Retina (tissue), 1 donor: ENCODE measurements around the gene NBPF1.
"Not testable (repeated sequence)": the region's sequence is repeated elsewhere in the genome, so short reads cannot be mapped to it uniquely, and the experiment has no call there.

Experiments used
- DNase-seq: peaks from one replicate; pipeline ENCODE4 v3.0.0-alpha.2; 2016

The NBPF1 gene

DNA sequence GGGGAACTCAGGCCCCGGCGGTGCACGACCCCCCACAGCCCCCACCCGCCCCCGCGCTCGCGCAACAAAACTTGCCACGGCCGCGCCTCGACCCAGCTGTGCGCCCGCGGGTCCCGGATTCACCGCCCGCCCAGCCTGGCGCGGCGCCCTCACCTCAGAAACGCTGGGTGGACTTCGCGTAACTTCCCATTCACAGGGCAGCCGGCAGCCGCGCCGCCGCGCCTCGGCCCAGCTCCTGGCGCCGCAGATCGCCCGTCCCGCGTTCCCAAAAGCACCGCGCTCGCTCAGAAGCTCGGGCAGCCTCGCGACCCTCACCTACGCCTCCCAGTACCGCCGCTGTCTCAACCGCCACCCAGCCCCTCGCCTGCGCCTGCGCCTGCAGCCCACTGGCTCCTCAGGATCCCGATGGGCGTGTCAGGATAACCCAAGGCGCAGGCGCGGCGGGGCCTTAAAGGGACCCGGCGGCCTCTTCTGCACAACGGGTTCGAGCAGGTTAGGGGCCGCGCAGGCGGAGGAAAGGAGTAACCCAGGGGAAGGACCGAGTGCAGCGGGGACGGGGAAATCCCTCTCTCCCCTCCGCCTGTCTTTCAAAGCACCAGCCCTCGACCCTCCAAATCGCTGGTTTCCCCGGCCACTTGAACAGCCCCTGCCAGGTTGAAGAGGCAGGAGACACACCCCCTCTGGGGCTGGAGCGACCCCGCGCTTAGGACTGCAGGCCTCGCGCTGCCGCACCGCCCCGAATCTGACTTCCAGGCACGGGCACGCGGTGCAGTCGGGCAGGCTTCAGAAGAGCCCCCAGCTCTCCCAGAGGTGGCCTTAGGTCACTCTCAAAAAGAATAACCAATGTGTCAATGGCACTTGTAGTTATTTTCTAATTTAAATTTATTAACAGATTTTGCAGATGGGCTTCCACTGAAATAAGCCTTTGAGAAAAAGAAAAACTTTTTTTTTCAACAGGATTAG, at the start of gene NBPF1:
TSS of gene NBPF1 (minus strand) at position 380 of the 963 bp plus-strand sequence.
- peak; percentile 100 for DNase-seq

DNA sequence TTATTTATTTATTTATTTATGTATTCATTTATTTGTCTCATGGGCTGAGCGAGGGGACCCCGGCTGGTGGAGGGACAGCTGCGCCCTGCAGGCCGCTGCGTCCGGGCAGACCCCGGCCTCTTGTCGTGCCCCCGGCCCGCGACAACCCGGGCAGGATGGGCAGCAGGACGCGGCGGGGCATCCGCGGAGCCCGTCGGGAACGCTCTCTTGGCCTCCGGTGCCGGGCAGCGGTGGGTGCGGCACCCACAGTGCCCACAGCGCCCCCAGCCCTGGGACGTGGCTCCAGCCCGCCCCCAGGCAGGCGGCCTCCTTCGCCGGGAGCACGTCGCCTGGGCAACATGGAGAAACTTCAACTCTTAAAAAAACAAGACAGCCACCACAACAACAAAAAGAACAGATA, 44.9 kb upstream of the NBPF1 start:
- not testable (repeated sequence) for DNase-seq

DNA sequence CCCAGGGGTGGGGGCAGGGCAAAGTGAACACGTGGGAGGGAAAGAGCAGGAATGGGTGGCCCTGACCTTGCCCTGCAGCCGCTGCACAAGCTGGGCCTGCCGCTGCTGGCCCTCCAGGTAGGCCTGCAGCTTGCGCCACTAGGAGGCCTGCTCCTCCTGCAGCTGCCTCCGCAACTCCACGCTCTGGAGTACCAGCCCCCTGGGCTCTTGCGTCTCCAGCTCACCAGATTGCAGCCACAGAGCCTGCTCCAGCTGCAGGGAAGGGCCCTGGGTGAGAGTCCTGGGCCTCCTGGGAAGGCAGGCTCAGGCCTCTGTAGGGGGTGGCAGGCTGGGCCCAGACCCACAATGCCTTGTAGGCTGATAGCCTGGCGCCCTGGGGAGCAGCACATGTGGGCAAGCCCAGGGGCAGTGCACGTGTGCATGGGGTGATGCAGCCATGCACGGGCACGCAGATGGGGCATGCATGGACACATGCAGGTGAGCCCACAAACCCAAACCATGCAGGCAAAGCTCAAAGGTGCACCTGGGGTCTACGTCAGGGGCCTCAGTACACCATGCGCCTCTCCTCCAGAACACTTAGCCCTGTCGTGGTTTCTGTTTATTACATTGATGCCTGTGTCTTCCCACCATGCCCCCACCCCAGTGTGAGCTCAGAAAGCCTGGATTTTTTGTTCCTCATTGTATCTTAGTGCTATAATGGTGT, 43.8 kb upstream of the NBPF1 start:
- not testable (repeated sequence) for DNase-seq

DNA sequence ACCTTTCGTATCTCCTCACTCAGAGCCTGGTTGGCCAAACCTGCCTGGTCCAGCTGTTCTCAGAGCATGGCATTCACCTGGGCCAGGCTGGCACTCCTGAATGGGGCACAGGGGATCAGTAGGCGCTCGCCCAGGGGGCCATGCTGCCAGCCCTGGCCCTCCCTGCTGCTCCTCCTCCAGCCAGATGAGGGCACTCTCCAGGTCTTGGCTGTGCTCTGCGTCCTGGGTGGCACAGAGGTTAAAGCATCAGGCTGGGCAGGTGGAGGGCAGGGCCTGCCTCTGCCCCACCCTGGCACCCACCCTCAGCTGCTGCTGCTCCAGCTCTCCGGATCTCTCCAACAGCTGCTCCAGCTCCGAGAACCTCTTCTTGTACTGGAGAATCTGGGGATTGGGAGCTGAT, 43.2 kb upstream of the NBPF1 start:
- DNase-seq: not testable (repeated sequence)

DNA sequence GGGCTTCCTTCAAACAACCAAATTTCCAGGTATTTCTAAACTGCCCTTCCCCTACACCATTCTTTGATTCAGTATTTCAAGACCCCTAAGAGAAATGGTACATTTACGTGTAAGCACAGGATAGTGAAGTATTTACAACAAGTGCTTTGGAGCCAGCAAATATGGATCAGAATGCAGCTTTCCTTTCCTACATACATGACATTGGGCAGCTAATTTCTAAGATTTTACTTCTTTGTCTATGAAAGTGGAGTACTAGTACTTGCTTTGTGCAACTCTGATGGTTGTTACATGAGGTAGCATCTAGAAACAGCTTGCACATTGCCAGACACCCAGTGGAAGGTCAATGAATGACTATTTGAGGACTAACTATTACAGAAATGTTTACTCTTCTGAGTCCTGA, 38.2 kb upstream of the NBPF1 start:
- not testable (repeated sequence) for DNase-seq

DNA sequence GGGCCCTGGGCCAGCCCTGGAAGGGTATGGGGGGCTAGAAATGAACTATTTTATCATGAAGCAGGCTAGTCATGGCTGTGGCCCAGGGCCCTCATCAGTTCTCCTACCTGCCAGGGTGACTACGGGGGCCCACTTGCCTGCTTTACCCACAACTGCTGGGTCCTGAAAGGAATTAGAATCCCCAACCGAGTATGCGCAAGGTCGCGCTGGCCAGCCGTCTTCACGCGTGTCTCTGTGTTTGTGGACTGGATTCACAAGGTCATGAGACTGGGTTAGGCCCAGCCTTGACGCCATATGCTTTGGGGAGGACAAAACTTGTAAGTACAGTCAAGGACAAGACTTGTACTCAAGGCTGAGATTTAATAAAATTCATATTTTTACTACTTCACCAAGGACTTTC, 36.6 kb upstream of the NBPF1 start:
- DNase-seq: not testable (repeated sequence)

DNA sequence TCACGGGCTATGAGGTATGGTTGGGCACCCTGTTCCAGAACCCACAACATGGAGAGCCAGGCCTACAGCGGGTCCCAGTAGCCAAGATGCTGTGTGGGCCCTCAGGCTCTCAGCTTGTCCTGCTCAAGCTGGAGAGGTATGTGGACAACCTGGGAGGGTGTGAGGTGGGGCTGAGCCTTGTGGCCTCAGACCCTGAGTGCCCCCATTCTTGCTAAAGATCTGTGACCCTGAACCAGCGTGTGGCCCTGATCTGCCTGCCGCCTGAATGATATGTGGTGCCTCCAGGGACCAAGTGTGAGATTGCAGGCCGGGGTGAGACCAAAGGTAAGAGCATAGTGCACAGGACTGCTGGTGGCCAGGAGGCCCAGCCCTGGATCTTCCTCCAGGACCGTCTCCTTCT, 36.0 kb upstream of the NBPF1 start:
- DNase-seq: not testable (repeated sequence)

DNA sequence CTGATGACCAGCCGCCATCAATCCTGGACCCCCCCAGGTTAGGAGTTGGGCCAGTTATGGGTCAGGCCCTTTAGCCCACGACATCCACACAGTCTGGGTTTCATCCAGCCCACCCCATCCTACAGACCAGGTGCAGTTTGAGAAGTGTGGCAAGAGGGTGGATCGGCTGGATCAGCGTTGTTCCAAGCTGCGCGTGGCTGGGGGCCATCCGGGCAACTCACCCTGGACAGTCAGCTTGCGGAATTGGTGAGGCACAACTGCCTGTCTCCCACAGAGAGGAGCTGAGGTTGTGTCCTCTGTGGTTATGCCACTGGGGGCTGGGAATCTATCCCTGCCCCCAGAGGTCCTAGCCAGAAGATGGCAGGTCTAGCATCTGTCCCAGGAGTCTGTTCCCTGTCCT, 35.4 kb upstream of the NBPF1 start:
- not testable (repeated sequence) for DNase-seq

DNA sequence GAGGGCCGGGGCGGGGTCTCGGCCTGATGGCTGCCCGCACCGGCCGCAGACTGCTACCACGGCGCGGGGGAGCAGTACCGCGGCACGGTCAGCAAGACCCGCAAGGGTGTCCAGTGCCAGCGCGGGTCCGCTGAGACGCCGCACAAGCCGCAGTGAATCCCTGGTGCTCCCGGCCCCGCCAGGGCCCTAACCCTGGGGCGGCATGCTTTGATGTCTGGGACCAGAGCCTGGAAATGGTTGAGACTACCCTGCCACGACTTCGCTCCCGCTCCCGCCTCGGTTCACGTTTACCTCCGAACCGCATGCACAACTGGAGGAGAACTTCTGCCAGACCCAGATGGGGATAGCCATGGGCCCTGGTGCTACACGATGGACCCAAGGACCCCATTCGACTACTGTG, 34.9 kb upstream of the NBPF1 start:
- DNase-seq: not testable (repeated sequence)

DNA sequence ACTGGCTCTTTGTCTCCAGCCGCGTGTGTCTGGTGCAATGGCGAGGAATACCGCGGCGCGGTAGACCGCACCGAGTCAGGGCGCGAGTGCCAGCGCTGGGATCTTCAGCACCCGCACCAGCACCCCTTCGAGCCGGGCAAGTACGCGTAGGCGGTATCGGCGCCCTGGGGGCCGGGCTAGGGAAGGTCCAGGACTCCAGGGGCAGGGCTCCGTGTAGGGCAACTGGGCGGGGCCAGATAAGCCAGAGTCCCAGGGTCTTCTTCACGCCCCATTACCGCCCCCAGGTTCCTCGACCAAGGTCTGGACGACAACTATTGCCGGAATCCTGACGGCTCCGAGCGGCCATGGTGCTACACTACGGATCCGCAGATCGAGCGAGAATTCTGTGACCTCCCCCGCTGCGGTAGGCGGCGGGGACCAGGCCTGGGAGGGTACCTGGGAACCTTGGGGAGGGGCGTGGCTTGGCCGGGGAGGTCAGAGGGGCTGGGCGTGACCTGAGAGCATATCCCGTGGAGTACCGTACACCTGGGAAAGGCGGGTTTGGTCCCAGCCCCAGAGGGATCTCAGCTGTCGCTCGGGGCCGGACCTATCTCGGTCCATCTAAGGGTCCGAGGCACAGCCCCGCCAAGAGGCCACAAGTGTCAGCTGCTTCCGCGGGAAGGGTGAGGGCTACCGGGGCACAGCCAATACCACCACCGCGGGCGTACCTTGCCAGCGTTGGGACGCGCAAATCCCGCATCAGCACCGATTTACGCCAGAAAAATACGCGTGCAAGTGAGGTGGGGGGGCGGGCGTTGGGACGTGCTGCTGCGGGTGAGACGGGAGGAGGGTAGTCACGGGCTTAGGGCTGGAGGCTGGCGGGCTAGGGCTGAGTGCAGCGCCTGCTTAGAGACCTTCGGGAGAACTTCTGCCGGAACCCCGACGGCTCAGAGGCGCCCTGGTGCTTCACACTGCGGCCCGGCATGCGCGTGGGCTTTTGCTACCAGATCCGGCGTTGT, 34.1 kb upstream of the NBPF1 start:
- not testable (repeated sequence) for DNase-seq

DNA sequence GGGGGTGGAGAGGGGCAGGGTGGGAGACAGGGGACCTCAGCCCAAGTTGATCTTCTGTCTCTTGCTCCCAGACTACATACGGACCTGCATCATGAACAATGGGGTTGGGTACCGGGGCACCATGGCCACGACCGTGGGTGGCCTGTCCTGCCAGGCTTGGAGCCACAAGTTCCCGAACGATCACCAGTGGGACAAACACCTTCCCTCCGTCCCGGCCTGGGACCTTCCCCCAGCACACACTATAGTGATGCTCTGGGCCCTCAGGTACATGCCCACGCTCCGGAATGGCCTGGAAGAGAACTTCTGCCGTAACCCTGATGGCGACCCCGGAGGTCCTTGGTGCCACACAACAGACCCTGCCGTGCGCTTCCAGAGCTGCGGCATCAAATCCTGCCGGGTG, 33.4 kb upstream of the NBPF1 start:
- not testable (repeated sequence) for DNase-seq

DNA sequence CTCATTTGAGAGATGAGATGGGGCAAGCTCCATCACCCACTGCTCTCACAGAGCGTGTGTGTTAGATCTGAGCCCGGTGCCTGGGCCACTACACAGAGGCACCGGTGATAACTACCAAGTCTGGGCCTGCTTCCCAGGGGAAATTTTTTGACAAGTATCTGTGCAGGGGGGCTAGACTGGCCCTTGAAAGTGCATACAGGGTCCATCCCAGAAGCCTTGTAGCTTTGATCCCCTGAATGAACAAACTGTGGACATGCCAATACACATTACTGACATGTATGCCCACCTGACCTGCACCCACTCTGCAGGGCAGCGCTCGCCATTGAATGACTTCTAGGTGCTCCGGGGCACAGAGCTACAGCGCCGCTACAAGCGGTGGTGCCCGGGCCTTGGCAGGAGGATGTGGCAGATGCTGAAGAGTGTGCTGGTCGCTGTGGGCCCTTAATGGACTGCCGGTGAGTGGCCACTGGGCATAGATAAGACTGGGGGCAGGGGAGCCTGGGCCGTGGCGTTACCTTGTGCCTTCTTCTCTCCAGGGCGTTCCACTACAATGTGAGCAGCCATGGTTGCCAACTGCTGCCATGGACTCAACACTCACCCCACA, 32.8 kb upstream of the NBPF1 start:
- DNase-seq: not testable (repeated sequence)

DNA sequence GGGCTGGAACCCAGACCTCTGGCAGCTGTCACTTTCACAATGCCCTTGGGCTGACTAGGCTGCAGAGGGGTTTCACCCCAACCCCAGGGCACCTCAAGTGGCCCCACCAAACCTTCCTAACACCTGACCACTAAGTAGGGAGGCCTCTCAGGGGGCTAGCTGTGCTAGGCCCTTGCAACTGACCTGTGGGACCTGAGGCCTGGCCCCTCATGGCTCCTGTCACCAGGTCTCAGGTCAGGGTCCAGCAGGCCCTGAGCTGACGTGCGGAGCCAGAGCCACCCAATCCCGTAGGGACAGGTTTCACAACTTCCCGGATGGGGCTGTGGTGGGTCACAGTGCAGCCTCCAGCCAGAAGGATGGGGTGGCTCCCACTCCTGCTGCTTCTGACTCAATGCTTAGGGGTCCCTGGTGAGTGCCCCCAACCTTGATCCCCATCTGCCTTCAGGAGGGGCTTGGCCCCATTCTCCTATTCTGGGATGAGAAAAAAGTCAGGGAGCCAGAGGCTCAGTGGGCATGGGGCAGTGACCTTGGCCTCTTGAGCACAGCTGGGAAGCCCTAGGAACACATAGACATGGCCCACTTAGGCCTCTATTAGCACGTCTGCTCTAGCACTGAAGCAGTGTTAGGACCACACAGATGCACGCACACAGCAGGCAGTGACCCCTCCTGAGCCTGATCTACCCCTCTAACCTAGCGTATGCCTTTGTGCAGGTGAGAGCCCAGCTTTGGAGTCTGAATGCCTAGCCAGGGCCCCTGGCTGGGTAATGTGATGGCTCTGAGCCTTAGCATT, 32.1 kb upstream of the NBPF1 start:
- not testable (repeated sequence) for DNase-seq

DNA sequence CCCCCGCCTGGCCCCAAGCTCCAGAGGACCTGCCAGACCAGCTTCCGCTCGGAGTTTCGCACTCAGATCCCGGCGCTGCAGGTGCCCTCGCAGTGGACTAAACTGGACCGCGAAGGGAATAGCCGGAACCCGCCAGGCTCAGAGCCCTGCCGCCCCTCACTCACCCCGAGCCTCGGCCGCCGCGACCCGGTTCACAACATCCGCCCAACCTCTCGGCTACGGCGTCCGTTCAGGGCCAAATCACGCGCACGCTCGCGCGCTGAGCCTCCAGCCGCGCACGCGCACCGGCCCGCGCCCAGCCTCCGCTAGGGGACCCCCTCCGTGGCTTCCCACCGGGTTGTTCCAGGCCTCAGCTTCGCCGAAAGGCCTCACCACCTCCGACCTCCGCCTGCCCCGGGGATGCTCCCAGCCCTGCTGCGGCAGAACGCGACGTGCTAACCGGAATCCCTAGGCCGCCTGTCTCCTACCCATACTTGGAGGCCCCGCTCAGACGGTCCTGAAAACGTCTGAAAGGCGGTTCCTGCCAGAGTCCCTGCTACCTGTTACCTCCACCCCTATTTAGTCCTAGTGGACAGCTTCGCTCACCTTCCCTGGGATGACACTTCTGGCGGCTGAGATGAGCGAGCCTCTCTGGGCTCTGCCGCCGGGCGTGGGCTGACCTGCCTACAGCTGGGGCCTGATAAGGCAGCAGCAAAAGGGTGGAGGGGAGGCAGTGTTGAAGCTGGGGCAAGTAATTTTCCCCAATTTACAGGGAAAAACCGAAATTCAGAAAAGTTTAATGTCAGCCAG, 31.3 kb upstream of the NBPF1 start:
- peak; percentile 100 for DNase-seq

DNA sequence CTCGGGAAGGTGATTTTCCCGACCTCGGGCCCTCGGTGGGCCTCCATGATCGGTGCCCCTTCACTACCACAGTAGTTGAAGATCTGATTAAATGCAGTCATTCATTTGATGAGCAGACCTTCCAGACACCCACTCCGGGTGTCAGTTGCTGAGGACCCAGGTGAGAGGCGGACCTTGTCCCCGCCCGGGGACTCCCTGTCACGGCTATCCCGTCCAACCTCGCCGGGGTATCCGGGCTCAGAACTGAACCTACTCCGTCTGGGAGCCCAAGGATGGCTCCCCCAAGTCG, 30.8 kb upstream of the NBPF1 start:
- DNase-seq: no peak

DNA sequence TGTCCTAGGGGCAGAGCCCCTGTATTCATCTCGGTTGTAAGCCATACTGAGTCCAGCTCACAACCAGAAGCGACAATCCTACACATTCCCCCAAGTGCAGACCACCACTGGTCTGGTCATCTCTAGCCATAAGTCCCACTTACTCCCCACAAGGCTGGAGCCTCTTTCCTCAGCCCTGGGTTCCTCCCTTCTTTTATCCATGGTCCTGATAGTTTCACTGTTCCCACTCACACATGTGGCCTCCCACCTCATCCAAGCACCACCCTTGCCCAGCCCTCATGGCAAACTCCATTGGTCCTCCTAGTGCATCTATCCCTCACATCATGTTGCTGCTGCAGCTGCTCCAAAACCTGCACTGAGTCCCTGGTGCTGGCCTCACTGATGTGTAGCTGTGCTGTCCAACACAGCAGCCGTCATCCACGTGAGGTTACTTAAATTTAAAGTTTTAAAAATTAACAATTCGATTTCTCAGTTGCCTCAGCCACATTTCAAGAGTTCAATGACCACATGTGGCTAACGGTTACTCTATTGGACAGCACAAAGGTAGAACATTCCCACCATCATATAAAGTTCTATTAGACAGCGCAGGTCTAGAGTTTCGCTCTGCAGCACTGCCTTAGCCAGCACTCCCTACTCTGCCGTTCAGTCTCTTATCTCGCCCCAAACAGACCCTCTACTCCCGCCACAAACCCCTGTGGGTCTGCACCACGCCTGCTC, 30.3 kb upstream of the NBPF1 start:
- DNase-seq: not testable (repeated sequence)

DNA sequence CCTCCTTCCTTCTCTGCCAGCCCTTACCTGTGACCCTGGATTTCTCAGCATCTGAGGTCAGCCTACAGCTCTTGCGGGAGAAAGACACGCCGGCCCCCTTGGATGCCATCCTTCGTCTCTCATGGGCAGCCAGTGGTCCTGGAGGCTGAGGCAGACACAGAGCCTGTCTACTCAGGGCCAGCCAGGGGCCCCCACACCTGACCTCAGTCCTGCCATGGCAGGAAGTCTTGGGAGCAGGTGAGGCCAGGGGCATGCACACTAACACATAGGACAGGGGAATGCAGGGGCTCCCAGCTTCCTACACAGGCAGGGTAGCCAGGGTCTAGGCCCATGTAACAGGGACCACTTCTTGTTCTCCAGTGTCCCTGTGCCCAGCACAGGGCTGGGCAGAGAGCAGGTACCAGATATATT, 29.6 kb upstream of the NBPF1 start:
- DNase-seq: not testable (repeated sequence)

DNA sequence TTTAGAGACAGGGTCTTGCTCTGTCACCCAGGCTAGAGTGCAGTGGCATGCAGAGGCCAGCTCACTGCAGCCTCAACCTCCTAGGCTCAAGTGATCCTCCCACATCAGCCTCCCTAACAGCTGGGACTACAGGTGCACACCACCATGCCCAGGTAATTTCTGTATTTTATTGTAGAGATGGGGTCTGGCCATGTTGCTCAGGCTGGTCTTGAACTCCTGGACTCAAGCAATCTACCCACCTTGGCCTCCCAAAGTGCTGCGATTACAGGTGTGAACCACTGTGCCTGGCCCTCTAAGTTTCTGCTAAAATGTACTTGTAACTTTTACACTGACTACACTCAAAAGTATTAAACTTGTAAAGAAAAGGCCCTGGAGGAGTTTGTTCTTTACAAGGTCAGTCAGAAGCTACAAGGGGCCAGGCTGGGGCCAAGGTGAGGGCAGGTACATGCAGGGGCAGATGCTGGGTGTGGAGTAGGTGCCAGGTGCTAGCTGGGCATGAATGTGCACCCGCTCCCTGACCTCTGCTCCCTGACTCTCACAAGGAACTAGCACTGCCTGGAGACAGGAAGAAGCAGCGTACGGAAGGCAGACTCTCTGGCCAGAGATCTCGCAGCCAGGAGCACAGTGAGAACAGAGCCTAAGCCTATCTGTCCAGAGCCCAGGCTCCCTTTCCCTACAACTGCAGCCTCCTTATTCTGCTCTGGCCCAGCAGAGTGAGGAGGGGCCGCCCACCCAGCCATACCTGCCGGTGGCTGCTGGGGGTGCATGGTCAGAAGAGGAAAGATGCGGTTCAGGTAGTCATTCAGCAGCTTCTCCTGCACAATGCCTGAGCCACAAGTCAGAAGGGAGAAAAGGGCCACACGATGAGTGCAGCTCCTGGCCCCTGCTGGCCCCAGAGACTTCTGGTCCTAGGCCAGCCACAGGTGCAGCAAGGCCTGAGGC, 28.9 kb upstream of the NBPF1 start:
- DNase-seq: not testable (repeated sequence)
